ENCODE data around the gene SCN5A. TPM values are rescaled to one million over a fixed set of nuclear protein-coding genes. Genes with fewer than 3 reads are reported as not detected.

Gene SCN5A
- polyA plus RNA-seq, 1 experiment = 0.63 TPM

- DNase-seq (ENCODE audit: low read depth, low spot score) = no peak
- H3K9me3 ChIP-seq (ENCODE audit: control insufficient read depth, insufficient read depth, low read length) = no peaks in the 10 kb centered on the region; the same call in 1 of the 2 replicates
- CTCF ChIA-PET = no interaction called here
- no peak for TF ChIP-seq CTCF (IDR thresholded peaks at IDR 0.05; ENCODE audit: low read depth, low read length)
- POLR2A ChIA-PET = no interaction called here
- no peak overlapping the region for H3K4me3 ChIP-seq (ENCODE audit: low read depth, low read length)
- no peaks in the 10 kb centered on the region for H3K27me3 ChIP-seq (ENCODE audit: control insufficient read depth, insufficient read depth, low read length)
- no peak overlapping the region for H3K27ac ChIP-seq (ENCODE audit: low read depth, low read length)
Measured at GRCh38 chr3:38604246-38604645, 45.2 kb downstream of the SCN5A start.

- CTCF ChIA-PET = no interaction called here
- no peaks in the 10 kb centered on the region for H3K27me3 ChIP-seq (ENCODE audit: control insufficient read depth, insufficient read depth, low read length)
- H3K27ac ChIP-seq (ENCODE audit: low read depth, low read length) = no peak overlapping the region
- no peak for TF ChIP-seq CTCF (IDR thresholded peaks at IDR 0.05; ENCODE audit: low read depth, low read length)
- DNase-seq (ENCODE audit: low read depth, low spot score) = no peak
- no peaks in the 10 kb centered on the region; the same call in 1 of the 2 replicates for H3K9me3 ChIP-seq (ENCODE audit: control insufficient read depth, insufficient read depth, low read length)
- POLR2A ChIA-PET = no interaction called here
- H3K4me3 ChIP-seq (ENCODE audit: low read depth, low read length) = no peak overlapping the region
Measured at GRCh38 chr3:38603731-38604131, 45.8 kb downstream of the SCN5A start.

DNA sequence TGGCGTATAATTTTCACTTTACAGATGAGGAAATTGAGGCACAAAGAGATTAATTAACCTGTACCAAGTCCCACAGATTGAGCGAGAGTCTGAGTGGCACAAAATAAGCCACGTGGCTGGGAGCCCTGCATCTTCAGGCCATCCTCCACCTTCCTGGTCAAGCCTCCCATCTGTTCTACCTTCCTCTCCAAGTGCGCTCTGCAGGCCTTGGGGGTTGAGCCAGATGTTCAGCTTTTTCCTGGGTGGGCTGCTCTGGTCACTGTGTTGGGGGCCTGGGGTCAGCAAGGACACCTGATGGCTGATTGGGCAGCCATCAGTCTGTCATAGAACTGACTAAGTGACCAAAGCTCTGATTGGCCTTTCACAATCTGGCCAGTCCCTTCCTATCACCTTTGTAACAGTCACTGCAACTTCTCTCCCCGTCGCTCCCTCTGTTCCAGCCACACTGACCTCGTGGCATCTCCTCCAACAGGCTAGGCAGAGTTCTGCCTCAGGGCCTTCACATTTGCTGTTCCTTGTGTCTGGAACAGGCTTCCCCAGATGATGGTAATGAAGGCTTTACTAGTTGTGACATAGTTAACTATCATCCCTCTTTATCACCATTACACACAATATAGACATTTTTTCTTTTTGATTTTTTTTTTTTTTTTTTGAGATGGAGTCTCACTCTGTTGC is 46.8 kb downstream of the SCN5A start:
- no peaks in the 10 kb centered on the region; the same call in 1 of the 2 replicates for H3K9me3 ChIP-seq (ENCODE audit: control insufficient read depth, insufficient read depth, low read length)
- ChIA-PET POLR2A (no interaction called here), CTCF (no interaction called here)
- no peak for DNase-seq (ENCODE audit: low read depth, low spot score)
- H3K27ac ChIP-seq (ENCODE audit: low read depth, low read length) = no peak overlapping the region
- no peaks in the 10 kb centered on the region for H3K27me3 ChIP-seq (ENCODE audit: control insufficient read depth, insufficient read depth, low read length)
- no peak overlapping the region for H3K4me3 ChIP-seq (ENCODE audit: low read depth, low read length)
- no peak for TF ChIP-seq CTCF (IDR thresholded peaks at IDR 0.05; ENCODE audit: low read depth, low read length)

DNA sequence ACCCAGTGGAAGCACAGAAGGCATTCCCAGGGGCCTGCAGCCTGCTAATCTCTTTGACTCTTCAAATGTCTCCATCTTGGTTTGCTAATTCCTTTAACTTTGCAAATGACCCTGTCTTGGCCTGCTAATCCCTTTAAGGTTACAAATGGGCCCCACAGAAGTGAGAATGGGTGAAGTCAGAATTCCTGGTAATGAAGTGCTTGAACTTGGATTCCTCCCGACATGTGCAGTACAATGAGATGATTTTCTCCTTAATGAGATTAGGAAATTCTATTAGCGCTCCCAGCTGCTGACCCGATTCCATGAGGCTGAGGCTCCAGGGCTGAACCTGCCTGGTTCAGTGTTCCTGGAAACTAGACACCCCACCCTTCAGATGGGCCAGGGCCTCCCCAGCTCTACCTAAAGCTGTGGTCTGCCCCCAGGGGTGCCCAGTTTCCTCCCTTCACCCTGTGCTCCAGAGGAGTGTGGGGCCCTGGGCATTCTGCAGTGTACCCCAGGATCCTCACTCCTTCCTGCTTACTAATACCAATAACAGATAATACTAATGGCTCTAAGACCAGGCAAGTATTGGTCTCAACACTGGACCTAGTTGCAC is 47.4 kb downstream of the SCN5A start:
- no peak overlapping the region for H3K4me3 ChIP-seq (ENCODE audit: low read depth, low read length)
- DNase-seq (ENCODE audit: low read depth, low spot score) = no peak
- POLR2A ChIA-PET = no interaction called here
- H3K9me3 ChIP-seq (ENCODE audit: control insufficient read depth, insufficient read depth, low read length) = no peaks in the 10 kb centered on the region; the same call in 1 of the 2 replicates
- CTCF ChIA-PET = no interaction called here
- TF ChIP-seq CTCF (IDR thresholded peaks at IDR 0.05; ENCODE audit: low read depth, low read length) = no peak
- H3K27me3 ChIP-seq (ENCODE audit: control insufficient read depth, insufficient read depth, low read length) = no peaks in the 10 kb centered on the region
- no peak overlapping the region for H3K27ac ChIP-seq (ENCODE audit: low read depth, low read length)

DNA sequence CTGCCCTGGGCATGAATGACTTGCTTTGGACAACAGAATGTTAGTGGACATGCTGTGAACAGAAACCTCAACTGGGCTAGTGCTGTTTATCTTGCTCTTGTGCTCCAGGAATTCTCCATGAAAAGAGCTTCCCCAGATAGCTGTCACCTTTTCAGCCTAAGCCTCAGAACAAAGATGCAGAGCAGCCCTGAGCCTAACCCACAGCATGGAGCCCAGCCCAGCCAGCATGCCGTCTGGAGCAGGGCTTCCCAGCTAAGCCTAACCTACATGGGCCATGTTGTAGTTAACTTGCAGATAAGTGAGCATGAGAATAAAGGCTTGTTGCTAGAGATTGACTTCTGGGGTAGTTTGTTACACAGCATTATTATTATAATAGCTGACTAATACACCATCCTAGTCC is 48.9 kb downstream of the SCN5A start:
- CTCF ChIA-PET = interaction anchor here (0.5 kb wide), 1 partner anchor 105 kb away, joined by 6 read pairs; the partner anchor contains the start of gene EXOG
- Histone ChIP-seq H3K27ac (ENCODE audit: low read depth, low read length) (no peak overlapping the region), H3K27me3 (ENCODE audit: control insufficient read depth, insufficient read depth, low read length) (no peaks in the 10 kb centered on the region), H3K4me3 (ENCODE audit: low read depth, low read length) (no peak overlapping the region), H3K9me3 (ENCODE audit: control insufficient read depth, insufficient read depth, low read length) (no peaks in the 10 kb centered on the region; the same call in 1 of the 2 replicates)
- no peak for DNase-seq (ENCODE audit: low read depth, low spot score)
- TF ChIP-seq CTCF (IDR thresholded peaks at IDR 0.05; ENCODE audit: low read depth, low read length) = no peak
- POLR2A ChIA-PET = no interaction called here

All from AG04450 (cell line).